Ovary (tissue), 9 donors: ENCODE measurements around the gene STX18. TPM values are rescaled to one million over a fixed set of nuclear protein-coding genes. Genes with fewer than 3 reads are reported as not detected.

Experiments
- DNase-seq, 5 donors: peaks; one replicate each; pipeline ENCODE4 v3.0.0-alpha.2; 2019 to 2020
- H3K27ac ChIP-seq, 2 donors: fragments of 200-600 bp; one replicate each; pipeline versions ENCODE4 v1.5.1 to v1.8.0; 2019 to 2022
- H3K27me3 ChIP-seq: fragments of 200-600 bp; one replicate; pipeline ENCODE4 v1.8.0; 2022
- H3K36me3 ChIP-seq: fragments of 200-600 bp; sonication (generic); one replicate; pipeline ENCODE4 v1.5.1; 2019
- H3K4me1 ChIP-seq: one replicate; pipeline ENCODE4 v1.8.1; 2013; ENCODE audit warnings: mild to moderate bottlenecking, moderate library complexity; ENCODE audit not compliant: insufficient read depth
- H3K4me3 ChIP-seq: fragments of 200-600 bp; sonication (generic); one replicate; pipeline ENCODE4 v1.5.1; 2017
- H3K9me3 ChIP-seq, 2 donors: fragments of 200-600 bp in 1 of 2; sonication (generic) in 1 of 2; one replicate each; pipeline versions ENCODE4 v1.5.1 to v1.8.1; 2013 to 2019; ENCODE audit warnings: mild to moderate bottlenecking in 1 of 2, moderate library complexity in 1 of 2
- EP300 ChIP-seq: sonication (generic); formaldehyde crosslinking; IDR thresholded peaks from one replicate; pipeline ENCODE4 v1.6.1; 2017; ENCODE audit warnings: antibody characterized with exemption
- POLR2A ChIP-seq: fragments of 450-650 bp; IDR thresholded peaks from one replicate; pipeline ENCODE4 v1.6.1; 2017; ENCODE audit warnings: antibody characterized with exemption, mild to moderate bottlenecking, moderate library complexity
- WGBS, 3 donors: extraction: QIAGEN DNeasy Blood & Tissue Kit in 1 of 3; methylation state at CpG; one replicate each; pipeline versions ENCODE4 v1.1.5 to v1.1.7; 2013 to 2017; 5-methylcytosine and 5-hydroxymethylcytosine counted together
- intact Hi-C, 4 donors: fragments of 100-400 bp; cut with DNase I; formaldehyde crosslinking; loops; one replicate each; pipeline versions ENCODE4 v1.11.0 to v1.15.1; 2022 to 2023
- polyA plus RNA-seq, 2 donors: library from polyadenylated mRNA; stranded (reverse); fragments of 200-250 nt in 1 of 2; fragments of 350-450 nt in 1 of 2; fragmentation: Illumina TruSeq in 1 of 2; extraction: RNeasy Lipid Tissue Mini Kit (QIAGEN cat#74804) in 1 of 2; gene quantifications; one replicate each; pipeline ENCODE4 v1.2.3, GENCODE V29; 2013 to 2014
- total RNA-seq, 7 donors: library from RNA; depleted of rRNA in 2 of 7; stranded (reverse); fragments of >200 nt in 2 of 7; fragmentation: NEBNext Ultra II Directional in 3 of 7; extraction: Animal tissue kit (Norgen Biotek cat#: 25700) in 3 of 7; gene quantifications; one replicate each; pipeline versions ENCODE4 v1.1.0 to v1.2.4, GENCODE V29; 2016 to 2023
- TF ChIP-seq, protein P1 (sequence below), 3 donors: fragments of 450-650 bp in 2 of 3; fragments of 200-600 bp in 1 of 3; IDR thresholded peaks; one replicate each; pipeline versions ENCODE4 v1.5.1 to v1.8.0; 2016 to 2022; ENCODE audit warnings: antibody characterized with exemption in 3 of 3, mild to moderate bottlenecking in 1 of 3
- donor health status: DM: no; HTN: no; CAD: no; lungs with moderate emphysema.
- donor health status: DM: no; HTN: no; CAD: no.
- donor health status: Bipolar disorder and iron deficiency.
- donor health status: DM: yes; HTN: yes; CAD: no.
- donor health status: DM: no; HTN: no; CAD: no.
- donor health status: DM: yes; HTN: yes; CAD: no.

Gene STX18
- total and polyA plus RNA-seq, 9 donors = 18.1 to 61.4 (median 31.9) TPM

DNA sequence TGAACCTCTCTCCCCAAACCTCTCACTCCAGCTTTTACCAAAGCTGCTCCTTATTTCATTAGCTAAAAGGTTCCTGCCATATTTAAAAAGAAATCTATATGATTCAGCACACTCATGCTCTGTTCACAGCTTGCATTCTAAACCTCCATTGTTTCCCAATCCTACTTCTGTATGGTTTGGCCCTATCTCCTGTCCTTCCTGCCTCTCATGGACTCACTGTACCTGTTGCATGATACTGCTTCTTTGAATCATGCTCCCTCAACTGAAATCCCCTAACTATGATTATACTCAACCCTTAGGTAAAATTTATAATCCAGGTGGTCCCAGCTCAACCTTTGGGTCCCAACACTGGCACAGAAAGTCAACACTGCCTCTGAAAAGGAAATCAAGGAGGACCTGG is 6.3 kb downstream of the STX18 start:
- no peaks in the 10 kb centered on the region for H3K27me3 ChIP-seq
- H3K27ac ChIP-seq = no peak overlapping the region
- no peaks in the 10 kb centered on the region for H3K9me3 ChIP-seq
- no peaks in the 10 kb centered on the region for H3K36me3 ChIP-seq
- H3K4me3 ChIP-seq = no peak overlapping the region
- intact Hi-C loops = no loop called here
- H3K4me1 ChIP-seq = peaks cover 7% of the 10 kb centered on the region
- TF ChIP-seq, protein P1, sequence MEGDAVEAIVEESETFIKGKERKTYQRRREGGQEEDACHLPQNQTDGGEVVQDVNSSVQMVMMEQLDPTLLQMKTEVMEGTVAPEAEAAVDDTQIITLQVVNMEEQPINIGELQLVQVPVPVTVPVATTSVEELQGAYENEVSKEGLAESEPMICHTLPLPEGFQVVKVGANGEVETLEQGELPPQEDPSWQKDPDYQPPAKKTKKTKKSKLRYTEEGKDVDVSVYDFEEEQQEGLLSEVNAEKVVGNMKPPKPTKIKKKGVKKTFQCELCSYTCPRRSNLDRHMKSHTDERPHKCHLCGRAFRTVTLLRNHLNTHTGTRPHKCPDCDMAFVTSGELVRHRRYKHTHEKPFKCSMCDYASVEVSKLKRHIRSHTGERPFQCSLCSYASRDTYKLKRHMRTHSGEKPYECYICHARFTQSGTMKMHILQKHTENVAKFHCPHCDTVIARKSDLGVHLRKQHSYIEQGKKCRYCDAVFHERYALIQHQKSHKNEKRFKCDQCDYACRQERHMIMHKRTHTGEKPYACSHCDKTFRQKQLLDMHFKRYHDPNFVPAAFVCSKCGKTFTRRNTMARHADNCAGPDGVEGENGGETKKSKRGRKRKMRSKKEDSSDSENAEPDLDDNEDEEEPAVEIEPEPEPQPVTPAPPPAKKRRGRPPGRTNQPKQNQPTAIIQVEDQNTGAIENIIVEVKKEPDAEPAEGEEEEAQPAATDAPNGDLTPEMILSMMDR (IDR thresholded peaks at IDR 0.05) = no peak
- TF ChIP-seq POLR2A = no peak
- TF ChIP-seq EP300 = no peak
- no peak for DNase-seq

DNA sequence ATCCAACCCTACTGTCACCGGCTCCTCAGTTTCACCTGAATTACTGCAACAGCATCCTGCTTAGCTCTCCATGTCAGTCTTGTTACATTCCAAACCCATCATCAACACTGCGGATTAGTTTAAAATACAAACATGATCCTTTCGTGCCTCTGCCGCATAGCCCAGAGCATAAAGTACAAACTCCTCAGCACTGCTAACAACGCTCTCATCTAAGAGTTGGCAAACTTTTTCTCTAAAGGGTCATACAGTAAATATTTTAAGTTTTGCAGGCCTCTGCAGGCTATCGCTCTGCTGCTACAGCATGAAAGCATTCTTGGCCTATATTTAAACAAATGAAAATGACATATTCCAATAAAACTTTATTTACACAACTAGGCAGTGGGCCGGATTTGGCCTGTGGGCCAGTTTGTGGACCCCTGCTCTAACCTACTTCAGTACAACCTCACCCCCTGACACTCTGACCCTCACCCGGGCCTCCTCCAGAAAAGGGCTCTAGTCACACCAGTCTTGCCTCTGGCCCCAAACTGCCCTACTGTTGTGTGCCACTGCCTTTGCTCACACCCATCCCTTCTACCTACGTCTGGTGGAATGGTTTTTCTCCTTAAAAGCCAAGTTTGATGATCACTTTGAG is 7.2 kb downstream of the STX18 start:
- WGBS, 3 donors = 97 to 98% (median 98%) methylated on average over 9 of the region's 9 CpGs

DNA sequence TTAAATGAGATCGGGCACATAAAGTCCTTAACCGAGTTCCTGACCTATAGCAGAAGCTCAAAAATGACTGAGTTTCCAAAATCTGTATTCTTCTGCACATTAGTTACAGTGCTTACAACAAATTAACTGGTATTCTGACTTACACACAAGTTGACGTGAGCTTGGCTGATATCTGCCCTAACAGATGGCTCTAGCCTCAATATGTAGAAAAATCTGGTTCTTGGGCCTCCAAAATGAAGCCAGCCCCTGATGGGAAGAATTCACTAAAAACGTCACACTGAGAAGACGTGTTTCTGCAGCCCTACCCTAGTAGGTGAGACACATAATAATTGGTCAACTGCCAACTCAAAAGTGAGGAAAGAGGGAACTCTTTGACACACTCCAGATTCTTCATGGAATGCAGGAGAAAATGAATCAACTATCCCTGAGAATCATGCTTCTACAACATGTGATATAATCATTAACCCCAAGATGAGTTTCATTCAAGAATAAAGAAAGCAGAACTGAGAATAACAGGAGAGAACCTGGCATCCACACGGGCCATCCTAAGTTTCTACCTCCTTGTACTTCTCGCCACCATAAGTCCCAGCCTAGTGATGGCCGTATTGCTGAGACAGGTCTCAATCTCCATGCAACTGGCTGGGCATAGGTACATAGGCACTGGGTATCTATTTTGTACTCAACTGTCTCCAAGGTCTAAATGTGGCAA is 8.2 kb downstream of the STX18 start:
- no peak for DNase-seq
- intact Hi-C loops = no loop called here
- Histone ChIP-seq H3K4me1 (no peaks in the 10 kb centered on the region), H3K4me3 (no peak overlapping the region), H3K9me3 (no peaks in the 10 kb centered on the region), H3K36me3 (no peaks in the 10 kb centered on the region), H3K27me3 (no peaks in the 10 kb centered on the region), H3K27ac (no peak overlapping the region)
- 90 to 93% (median 92%) methylated on average over 8 of the region's 8 CpGs for WGBS, 3 donors
- TF ChIP-seq EP300 = no peak

More for the DNA sequence above, 7.2 kb downstream of the STX18 start:
- DNase-seq = no peak
- peaks cover 2% of the 10 kb centered on the region for H3K4me1 ChIP-seq
- no peak overlapping the region for H3K4me3 ChIP-seq
- intact Hi-C loops = no loop called here
- H3K27ac ChIP-seq = no peak overlapping the region
- no peak for TF ChIP-seq EP300
- TF ChIP-seq, protein P1 (IDR thresholded peaks at IDR 0.05) = no peak
- TF ChIP-seq POLR2A = no peak
- no peaks in the 10 kb centered on the region for H3K9me3 ChIP-seq
- H3K27me3 ChIP-seq = no peaks in the 10 kb centered on the region
- no peaks in the 10 kb centered on the region for H3K36me3 ChIP-seq

DNA sequence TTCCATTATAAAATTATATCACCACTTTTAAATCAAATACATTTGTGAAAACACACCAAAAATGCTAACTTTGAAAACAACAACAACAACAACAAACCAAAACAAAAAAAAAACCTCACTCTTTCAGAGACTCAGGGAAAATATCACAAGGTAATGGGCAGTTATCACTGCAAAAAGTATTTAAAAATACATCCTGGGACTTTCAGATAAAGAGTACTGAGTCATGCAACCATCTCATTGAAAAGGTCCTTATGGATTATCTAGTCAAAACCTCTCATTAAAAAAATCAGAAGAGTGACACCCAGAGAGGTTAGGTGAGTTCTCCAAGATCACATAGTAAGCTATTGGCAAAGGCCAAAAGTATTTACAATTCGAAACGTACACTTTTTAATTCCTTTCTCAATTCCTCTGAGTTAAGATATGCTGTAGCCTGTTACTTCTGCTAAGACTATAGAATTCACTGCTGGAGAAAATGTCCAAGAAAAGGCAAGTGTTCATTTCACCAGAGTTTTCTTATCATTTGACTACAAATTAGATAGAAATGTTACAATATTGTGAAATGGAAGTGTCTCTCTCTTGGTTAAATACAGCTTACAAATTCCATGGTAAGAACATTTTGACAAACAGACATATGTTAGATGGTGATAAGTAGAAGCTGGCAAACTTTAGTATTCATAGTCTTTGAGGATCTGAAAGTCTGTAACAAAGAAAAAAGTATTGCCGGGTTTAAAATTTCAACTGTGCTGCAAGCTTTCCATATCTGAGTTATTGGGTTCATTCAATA is 9.3 kb downstream of the STX18 start:
- intact Hi-C loops = no loop called here

More for the DNA sequence above, 9.3 kb downstream of the STX18 start:
- Histone ChIP-seq H3K27ac (no peak overlapping the region), H3K4me3 (no peak overlapping the region), H3K9me3 (no peaks in the 10 kb centered on the region), H3K4me1 (no peaks in the 10 kb centered on the region), H3K27me3 (no peaks in the 10 kb centered on the region), H3K36me3 (no peaks in the 10 kb centered on the region)
- 79 to 85% (median 83%) methylated on average over 3 of the region's 3 CpGs for WGBS, 3 donors
- TF ChIP-seq, protein P1 (IDR thresholded peaks at IDR 0.05) = no peak
- TF ChIP-seq EP300 (no peak), POLR2A (no peak)
- DNase-seq = no peak
